GM10248 (cell line): ENCODE data around the gene KCND3.

Source experiments
- CTCF ChIA-PET: fragments of 300-600 bp; sonication (Branson Sonifier 250); formaldehyde crosslinking; extraction: SDS; loops from one replicate; lab custom pipeline; 2021; ENCODE audit warnings: antibody characterized with exemption; lab: Yijun Ruan, JAX
- POLR2A ChIA-PET: fragments of 350-650 bp; sonication (Branson Sonifier 250); formaldehyde crosslinking; extraction: SDS; loops from one replicate; lab custom pipeline; 2020; ENCODE audit warnings: antibody characterized with exemption; lab: Yijun Ruan, JAX
- DNase-seq: peaks from one replicate; pipeline ENCODE4 v3.0.0; 2012; ENCODE audit errors: extremely low spot score
- CTCF ChIP-seq: IDR thresholded peaks from 2 replicates; pipeline ENCODE4 v1.5.1; 2012; ENCODE audit warnings: mild to moderate bottlenecking, low read depth; ENCODE audit errors: extremely low read depth, missing control alignments, control extremely low read depth

KCND3 gene

GRCh38 chr1:111778066-111778465, 211.4 kb downstream of the KCND3 start:
- DNase-seq = no peak
- ChIA-PET CTCF (interaction anchor here (1.7 kb wide), 1 partner anchor 9 kb away, joined by 9 read pairs; no protein-coding TSS in a partner anchor), POLR2A (no interaction called here)
- TF ChIP-seq CTCF = no peak

GRCh38 chr1:111777301-111777700, 212.2 kb downstream of the KCND3 start:
- POLR2A ChIA-PET = no interaction called here
- DNase-seq = no peak
- CTCF ChIA-PET = interaction anchor here (1.7 kb wide), 1 partner anchor 8 kb away, joined by 9 read pairs; no protein-coding TSS in a partner anchor
- no peak for TF ChIP-seq CTCF

- POLR2A ChIA-PET = no interaction called here
- CTCF ChIA-PET = interaction anchor here (1.7 kb wide), 1 partner anchor 8 kb away, joined by 9 read pairs; no protein-coding TSS in a partner anchor
- no peak for DNase-seq
- no peak for TF ChIP-seq CTCF
These were observed 212.6 kb downstream of the KCND3 start for GRCh38 chr1:111776861-111777260.

- no peak for DNase-seq
- CTCF ChIA-PET = no interaction called here
- no peak for TF ChIP-seq CTCF
- POLR2A ChIA-PET = no interaction called here
These were observed 213.1 kb downstream of the KCND3 start for GRCh38 chr1:111776391-111776790.

GRCh38 chr1:111775966-111776365, 213.5 kb downstream of the KCND3 start:
- no peak for DNase-seq
- ChIA-PET CTCF (no interaction called here), POLR2A (no interaction called here)
- no peak for TF ChIP-seq CTCF

GRCh38 chr1:111770916-111771315, 218.6 kb downstream of the KCND3 start:
- ChIA-PET POLR2A (no interaction called here), CTCF (interaction anchor here (1.2 to 2.1 kb wide), 3 partner anchors 9 to 366 kb away, joined by 3 to 9 read pairs (median 4); no protein-coding TSS in a partner anchor)
- TF ChIP-seq CTCF = no peak
- no peak for DNase-seq
